IMR-90 (cell line): ENCODE data around the gene BPTF. TPM values are rescaled to one million over a fixed set of nuclear protein-coding genes. Genes with fewer than 3 reads are reported as not detected.

Source experiments
- ATAC-seq: fragments of 200-7000 bp; cut with Tn5 transposase; 2 replicates; pipeline ENCODE4 v1.9.1; 2020; ENCODE audit warnings: low read depth, mild to moderate bottlenecking, moderate library complexity
- BruUV-seq: library from RNA; stranded (reverse); fragments of 400-500 nt; replicated peaks from 2 replicates; lab custom pipeline; 2021; lab: Mats Ljungman, UMichigan
- CTCF ChIA-PET: fragments of 300-600 bp; formaldehyde crosslinking; extraction: SDS; loops from one replicate; lab custom pipeline; 2021; ENCODE audit warnings: antibody characterized with exemption; lab: Yijun Ruan, JAX
- POLR2A ChIA-PET: fragments of 300-600 bp; sonication (Branson Sonifier 250); formaldehyde crosslinking; loops from one replicate; lab custom pipeline; 2022; ENCODE audit warnings: antibody characterized with exemption; ENCODE audit not compliant: unreplicated experiment; lab: Charles Lee
- DNase-seq: peaks from one replicate; pipeline ENCODE4 v3.0.0; 2013
- H2AFZ ChIP-seq: replicated peaks from 2 replicates; pipeline ENCODE3; 2013; ENCODE audit warnings: low read length, mild to moderate bottlenecking; ENCODE audit not compliant: poor library complexity
- H2AK5ac ChIP-seq: 2 replicates; pipeline ENCODE4 v1.6.1; 2013; ENCODE audit warnings: low read depth, low read length, inconsistent platforms
- H2AK9ac ChIP-seq: replicated peaks from 2 replicates; pipeline ENCODE3; 2013; ENCODE audit warnings: mild to moderate bottlenecking, low read depth, low read length, moderate library complexity; ENCODE audit not compliant: poor library complexity
- H2BK120ac ChIP-seq: 2 replicates; pipeline ENCODE4 v1.6.1; 2013; ENCODE audit warnings: low read depth, low read length, inconsistent platforms
- H2BK15ac ChIP-seq: 3 replicates; pipeline ENCODE4 v1.6.1; 2013; ENCODE audit warnings: low read depth, low read length, inconsistent platforms
- H2BK20ac ChIP-seq: 2 replicates; pipeline ENCODE4 v1.6.1; 2013; ENCODE audit warnings: low read depth, mild to moderate bottlenecking, inconsistent platforms, low read length, moderate library complexity
- H2BK5ac ChIP-seq: 2 replicates; pipeline ENCODE4 v1.6.1; 2013; ENCODE audit warnings: mild to moderate bottlenecking, low read depth, low read length, inconsistent platforms; ENCODE audit not compliant: poor library complexity, severe bottlenecking
- H3K14ac ChIP-seq: replicated peaks from 2 replicates; pipeline ENCODE4 v1.6.1; 2013; ENCODE audit warnings: low read depth, low read length, inconsistent platforms
- H3K18ac ChIP-seq: 2 replicates; pipeline ENCODE4 v1.6.1; 2013; ENCODE audit warnings: low read depth, low read length, control low read depth
- H3K23ac ChIP-seq: 2 replicates; pipeline ENCODE4 v1.6.1; 2013; ENCODE audit warnings: low read depth, low read length, inconsistent platforms
- H3K27ac ChIP-seq: 2 replicates; pipeline ENCODE4 v1.5.1; 2013; ENCODE audit warnings: mild to moderate bottlenecking, control low read depth, low read length; ENCODE audit not compliant: insufficient read depth
- H3K27me3 ChIP-seq: 2 replicates; pipeline ENCODE4 v1.6.1; 2013; ENCODE audit warnings: low read length; ENCODE audit not compliant: control insufficient read depth, insufficient read depth
- H3K36me3 ChIP-seq: 2 replicates; pipeline ENCODE4 v1.6.1; 2013; ENCODE audit warnings: low read length, mixed read lengths; ENCODE audit not compliant: control insufficient read depth, insufficient read depth
- H3K4ac ChIP-seq: 2 replicates; pipeline ENCODE4 v1.6.1; 2013; ENCODE audit warnings: low read depth, low read length, inconsistent platforms
- H3K4me1 ChIP-seq: 2 replicates; pipeline ENCODE4 v1.6.1; 2013; ENCODE audit warnings: low read length, mixed read lengths; ENCODE audit not compliant: control insufficient read depth, insufficient read depth
- H3K4me2 ChIP-seq: 2 replicates; pipeline ENCODE4 v1.6.1; 2013; ENCODE audit warnings: low read depth, mild to moderate bottlenecking, control low read depth, low read length, moderate library complexity
- H3K4me3 ChIP-seq: 2 replicates; pipeline ENCODE4 v1.5.1; 2013; ENCODE audit warnings: low read depth, mild to moderate bottlenecking, control low read depth, low read length, moderate library complexity; ENCODE audit not compliant: insufficient read depth
- H3K56ac ChIP-seq: 2 replicates; pipeline ENCODE4 v1.6.1; 2013; ENCODE audit warnings: low read length, inconsistent platforms; ENCODE audit not compliant: insufficient read depth; ENCODE audit errors: extremely low read depth
- H3K79me1 ChIP-seq, 2 experiments: 2 replicates each; pipeline ENCODE4 v1.6.1; 2013; ENCODE audit warnings: low read length in 2 of 2, inconsistent platforms in 1 of 2, low read depth in 1 of 2
- H3K9ac ChIP-seq: 2 replicates; pipeline ENCODE4 v1.6.1; 2013; ENCODE audit warnings: low read depth, low read length, control low read depth
- H3K9me1 ChIP-seq: 2 replicates; pipeline ENCODE4 v1.6.1; 2013; ENCODE audit warnings: low read length, inconsistent platforms; ENCODE audit not compliant: insufficient read depth
- H3K9me3 ChIP-seq: 2 replicates; pipeline ENCODE4 v1.6.1; 2013; ENCODE audit warnings: low read length; ENCODE audit not compliant: control insufficient read depth, insufficient read depth
- H4K20me1 ChIP-seq: 2 replicates; pipeline ENCODE4 v1.6.1; 2013; ENCODE audit warnings: low read length, inconsistent platforms; ENCODE audit not compliant: insufficient read depth
- H4K5ac ChIP-seq: 2 replicates; pipeline ENCODE4 v1.6.1; 2013; ENCODE audit warnings: mild to moderate bottlenecking, low read depth, low read length, control low read depth
- H4K8ac ChIP-seq, 2 experiments: 2 replicates each; pipeline ENCODE4 v1.6.1; 2013; ENCODE audit warnings: low read depth in 2 of 2, low read length in 2 of 2, control low read depth in 1 of 2, inconsistent platforms in 1 of 2
- H4K91ac ChIP-seq: 2 replicates; pipeline ENCODE4 v1.6.1; 2013; ENCODE audit warnings: low read depth, low read length, inconsistent platforms; ENCODE audit not compliant: insufficient read depth
- CEBPB ChIP-seq: IDR thresholded peaks from 2 replicates; pipeline ENCODE4 v1.6.1; 2012; ENCODE audit warnings: low read depth, low read length, improper control_type of control experiment
- ELK1 ChIP-seq: fragments of 150-350 bp; IDR thresholded peaks from 2 replicates; pipeline ENCODE4 v1.6.1; 2016; ENCODE audit warnings: low read depth, mild to moderate bottlenecking, low read length, moderate library complexity, borderline replicate concordance
- FOS ChIP-seq: fragments of 150-350 bp; IDR thresholded peaks from 2 replicates; pipeline ENCODE4 v1.6.1; 2016; ENCODE audit warnings: low read depth, low read length
- MAFK ChIP-seq: IDR thresholded peaks from 2 replicates; pipeline ENCODE4 v1.6.1; 2012; ENCODE audit warnings: low read depth, low read length, improper control_type of control experiment
- MAZ ChIP-seq: IDR thresholded peaks from 2 replicates; pipeline ENCODE4 v1.6.1; 2012; ENCODE audit warnings: low read depth, mild to moderate bottlenecking, low read length, improper control_type of control experiment, moderate library complexity, borderline replicate concordance
- RAD21 ChIP-seq: IDR thresholded peaks from 2 replicates; pipeline ENCODE4 v1.6.1; 2012; ENCODE audit warnings: low read length, improper control_type of control experiment
- RFX5 ChIP-seq: IDR thresholded peaks from 2 replicates; pipeline ENCODE4 v1.8.0; 2012; ENCODE audit warnings: low read depth, mild to moderate bottlenecking, low read length, moderate library complexity
- WGBS, 2 experiments: methylation state at CpG; one replicate each; pipeline versions ENCODE4 v1.1.5 to v1.1.7; 2013; ENCODE audit warnings: missing lambda C conversion rate in 2 of 2; ENCODE audit not compliant: insufficient read length in 1 of 2; ENCODE audit errors: extremely low coverage in 2 of 2; 5-methylcytosine and 5-hydroxymethylcytosine counted together
- dilution Hi-C: fragments of 300-500 bp; cut with HindIII; formaldehyde crosslinking; loops from one replicate; pipeline ENCODE4 v1.14.3; 2018; ENCODE audit warnings: low sequenced_read_pairs; ENCODE audit not compliant: unreplicated experiment
- in situ Hi-C: fragments of 300-500 bp; cut with MboI; formaldehyde crosslinking; loops from 3 replicates; pipeline ENCODE4 v1.14.3; 2019; ENCODE audit warnings: low sequenced_read_pairs, inconsistent platforms, mixed read lengths
- intact Hi-C: fragments of 100-400 bp; cut with micrococcal nuclease; formaldehyde crosslinking; loops from 2 replicates; pipeline ENCODE4 v1.10.0; 2022
- polyA plus RNA-seq, 3 experiments: library from polyadenylated mRNA; depleted of rRNA; stranded (reverse); fragments of >200 nt; gene quantifications; 2 replicates each; pipeline ENCODE4 v1.2.3, GENCODE V29; 2012; ENCODE audit warnings: low replicate concordance in 1 of 3
- total RNA-seq: library from RNA; depleted of rRNA; stranded (reverse); fragments of >200 nt; gene quantifications from 2 replicates; pipeline ENCODE4 v1.2.3, GENCODE V29; 2012

BPTF gene
- total and polyA plus RNA-seq, 2 of the 4 experiments (the other 2 are of a cell fraction) = 32.3 to 35.7 TPM

GRCh38 chr17:67841992-67842391, 16.7 kb downstream of the BPTF start:
- H2BK20ac ChIP-seq = no peak overlapping the region
- H3K27ac ChIP-seq = no peak overlapping the region
- H2AK5ac ChIP-seq = no peak overlapping the region
- no peak overlapping the region for H3K14ac ChIP-seq
- no peak overlapping the region for H3K4me3 ChIP-seq
- intact Hi-C loops = no loop called here
- no peak overlapping the region for H2BK120ac ChIP-seq
- dilution Hi-C loops = no loop called here
- no peak overlapping the region for H2BK5ac ChIP-seq
- no peak overlapping the region for H2BK15ac ChIP-seq
- no peak overlapping the region for H4K5ac ChIP-seq
- no peak overlapping the region for H4K91ac ChIP-seq
- H3K79me1 ChIP-seq = peaks cover 27 to 51% of the 10 kb centered on the region in 2 experiments
- H3K4ac ChIP-seq = no peak overlapping the region
- H3K9ac ChIP-seq = no peak overlapping the region
- ATAC-seq (no peak), DNase-seq (no peak)
- peaks cover 31% of the 10 kb centered on the region for H4K20me1 ChIP-seq
- TF ChIP-seq FOS = no peak
- TF ChIP-seq MAFK = no peak
- TF ChIP-seq RAD21 = no peak
- TF ChIP-seq RFX5 = no peak
- TF ChIP-seq MAZ = no peak
- TF ChIP-seq ELK1 = no peak
- no peak for TF ChIP-seq CEBPB
- no peaks in the 10 kb centered on the region for H3K9me3 ChIP-seq
- WGBS, 2 experiments = no CpG with 5 or more reads among the region's 2 CpGs
- no peak overlapping the region for H3K18ac ChIP-seq
- H2AK9ac ChIP-seq = no peak overlapping the region
- H3K27me3 ChIP-seq = no peaks in the 10 kb centered on the region
- no peak overlapping the region for H4K8ac ChIP-seq
- no peak overlapping the region for H3K4me2 ChIP-seq
- H3K4me1 ChIP-seq = peaks cover 2% of the 10 kb centered on the region; the same call in 1 of the 2 replicates
- in situ Hi-C loops = no loop called here
- H2AFZ ChIP-seq = no peak overlapping the region
- no peak overlapping the region for H3K56ac ChIP-seq
- H3K36me3 ChIP-seq = no peaks in the 10 kb centered on the region
- CTCF ChIA-PET = no interaction called here
- H3K9me1 ChIP-seq = peaks cover 9% of the 10 kb centered on the region
- no TSS peak for BruUV-seq
- no peak overlapping the region for H3K23ac ChIP-seq
- POLR2A ChIA-PET = no interaction called here
